Endothelial cell of hepatic sinusoid (primary cell): Measurements from ENCODE around the gene GSTM5.

Experiments used
- in situ Hi-C: cut with HindIII; loops from 2 replicates; pipeline ENCODE4 v1.10.0; 2017; ENCODE audit warnings: low sequenced_read_pairs

GSTM5 gene

DNA sequence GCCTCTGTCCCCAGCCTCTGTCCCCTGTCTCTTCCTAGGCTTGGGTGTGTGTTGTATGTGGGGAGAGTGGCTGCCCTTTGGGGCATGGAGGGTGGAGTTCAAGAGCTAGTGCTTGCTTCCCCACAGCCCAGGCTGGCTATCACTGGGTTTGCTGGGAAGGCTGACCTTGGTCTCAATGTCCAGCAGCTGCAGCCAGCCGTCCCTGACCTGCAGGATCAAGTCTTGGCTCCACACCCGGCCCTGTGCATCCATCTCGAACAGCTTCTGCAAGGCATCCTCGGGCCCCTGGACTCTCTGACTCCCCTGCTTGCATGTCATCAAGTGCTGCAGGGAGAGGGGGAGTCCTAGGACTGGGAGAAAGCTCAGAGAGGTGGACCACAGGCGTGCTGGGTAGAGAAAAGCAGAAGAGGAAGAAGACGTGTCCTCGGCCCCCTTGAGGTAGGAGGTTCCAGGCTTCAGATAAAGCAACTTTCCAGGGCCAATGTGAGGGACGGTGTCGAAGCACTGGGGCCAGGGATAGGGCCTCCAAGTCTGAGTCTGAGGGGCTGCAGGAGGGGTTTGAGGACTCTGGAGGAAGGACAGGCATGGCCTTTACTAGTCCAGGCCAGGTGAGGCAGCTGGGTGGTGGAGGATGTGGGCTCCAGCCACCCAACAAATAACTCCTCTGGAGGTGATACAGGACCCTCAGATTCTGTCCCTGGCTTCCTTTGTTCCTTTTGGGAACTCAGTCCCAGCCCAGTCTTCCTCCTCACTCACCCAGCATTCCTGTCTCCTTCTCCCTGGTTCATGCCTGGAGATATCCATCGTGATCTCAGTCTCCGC, 47.7 kb downstream of the GSTM5 start:
- in situ Hi-C loops: loop anchor here (25.0 kb wide), 1 partner anchor 222 kb away; the partner anchor contains the start of genes GNAI3 and GPR61

DNA sequence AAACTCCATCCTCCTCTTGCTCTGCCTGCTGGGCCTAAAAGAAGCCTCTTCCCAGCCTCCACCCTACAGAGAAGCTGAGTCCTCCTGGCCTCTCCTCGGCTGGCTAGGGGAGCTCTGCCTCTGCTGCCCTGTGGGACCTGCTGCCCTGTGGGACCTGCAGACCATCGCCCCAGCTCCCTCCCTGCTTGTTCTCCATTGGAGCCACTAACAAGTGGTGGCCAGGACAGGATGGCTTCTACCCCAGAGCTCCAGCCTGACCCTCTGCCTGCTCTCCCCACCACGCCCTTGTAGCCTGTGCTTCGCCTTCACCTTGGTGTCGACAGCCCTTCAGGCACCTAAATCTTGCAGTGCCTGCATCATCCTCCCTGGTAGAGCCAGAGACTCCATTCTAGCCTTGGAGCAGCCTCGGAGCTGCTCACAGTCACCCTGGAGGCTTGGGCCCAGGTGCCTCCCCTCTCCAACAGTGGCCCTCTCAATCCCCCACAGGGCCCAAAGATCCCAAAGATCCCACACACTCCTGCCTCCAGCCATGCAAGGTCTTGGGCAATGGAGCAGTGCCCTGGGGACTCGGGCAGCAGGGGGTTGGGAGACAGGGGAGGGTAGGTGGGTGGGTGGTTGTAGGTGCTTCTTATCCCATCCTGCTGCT, 48.7 kb downstream of the GSTM5 start:
- in situ Hi-C loops: loop anchor here (25.0 kb wide), 1 partner anchor 223 kb away; the partner anchor contains the start of genes GNAI3 and GPR61

DNA sequence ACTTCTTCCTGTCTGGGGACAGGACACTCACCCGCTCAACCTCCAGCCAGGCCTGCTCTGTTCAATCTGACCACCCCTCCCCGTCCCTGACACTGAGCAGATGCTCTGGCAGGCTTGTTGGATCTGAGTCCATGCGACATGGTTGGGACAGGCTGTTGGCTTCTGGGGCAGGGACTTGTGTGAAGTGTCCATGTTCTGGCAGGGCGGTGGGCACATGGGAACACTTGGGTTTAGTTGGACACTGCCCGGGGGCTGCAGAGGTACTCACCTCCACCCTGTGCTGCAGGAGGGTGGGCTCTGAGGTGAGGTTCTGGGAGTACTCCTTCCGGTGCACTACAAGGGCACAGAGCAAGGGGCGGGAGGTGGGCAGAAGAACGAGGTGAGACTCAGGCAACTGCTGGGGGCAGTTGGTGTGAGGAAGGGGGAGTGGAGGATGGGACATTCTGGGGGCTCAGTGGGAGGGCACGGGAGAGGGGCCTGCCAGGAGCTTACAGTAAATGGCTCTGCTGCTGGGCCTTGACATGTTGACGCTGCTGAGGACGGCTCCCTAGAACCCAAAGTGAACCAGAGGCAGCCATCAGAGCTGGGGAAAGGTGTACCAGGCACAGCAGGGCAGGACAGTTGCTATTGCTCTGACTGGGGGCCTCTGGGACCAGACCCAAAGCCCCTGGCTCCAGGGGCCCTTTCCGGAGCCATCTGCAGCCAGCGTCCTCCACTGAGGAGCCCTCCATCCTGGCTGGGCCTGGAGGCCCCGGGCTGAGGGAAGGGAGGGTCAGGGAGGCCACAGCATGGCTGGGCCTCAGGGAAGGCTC, 49.4 kb downstream of the GSTM5 start:
- in situ Hi-C loops: loop anchor here (25.0 kb wide), 1 partner anchor 224 kb away; the partner anchor contains the start of genes GNAI3 and GPR61

DNA sequence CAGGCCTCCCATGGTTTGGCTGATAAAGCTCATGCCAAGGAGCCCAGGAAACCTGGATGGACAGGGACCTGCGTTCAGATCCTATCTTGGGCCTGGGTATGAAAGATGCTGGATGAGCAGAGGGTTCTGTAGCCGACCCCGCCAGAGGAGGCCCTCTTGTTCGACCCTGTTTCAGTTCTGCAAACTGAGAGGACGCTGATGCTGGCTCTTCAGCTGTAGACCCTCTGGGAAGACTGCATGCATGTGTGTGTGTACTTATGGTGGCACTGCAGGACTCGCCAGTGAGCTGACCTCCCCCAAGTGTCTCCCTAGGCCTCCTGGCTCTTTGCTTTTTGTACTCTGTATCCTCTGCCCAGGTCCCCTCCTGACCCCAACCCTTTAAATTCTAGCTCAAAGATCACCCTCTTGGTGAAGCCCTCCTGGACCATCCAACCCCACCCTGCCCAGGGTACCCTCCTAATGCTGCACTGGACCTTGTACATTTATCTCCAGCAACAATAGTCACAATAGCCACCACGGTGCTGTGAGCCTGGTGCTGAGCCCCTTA, 50.1 kb downstream of the GSTM5 start:
- in situ Hi-C loops: loop anchor here (25.0 kb wide), 1 partner anchor 225 kb away; the partner anchor contains the start of genes GNAI3 and GPR61

DNA sequence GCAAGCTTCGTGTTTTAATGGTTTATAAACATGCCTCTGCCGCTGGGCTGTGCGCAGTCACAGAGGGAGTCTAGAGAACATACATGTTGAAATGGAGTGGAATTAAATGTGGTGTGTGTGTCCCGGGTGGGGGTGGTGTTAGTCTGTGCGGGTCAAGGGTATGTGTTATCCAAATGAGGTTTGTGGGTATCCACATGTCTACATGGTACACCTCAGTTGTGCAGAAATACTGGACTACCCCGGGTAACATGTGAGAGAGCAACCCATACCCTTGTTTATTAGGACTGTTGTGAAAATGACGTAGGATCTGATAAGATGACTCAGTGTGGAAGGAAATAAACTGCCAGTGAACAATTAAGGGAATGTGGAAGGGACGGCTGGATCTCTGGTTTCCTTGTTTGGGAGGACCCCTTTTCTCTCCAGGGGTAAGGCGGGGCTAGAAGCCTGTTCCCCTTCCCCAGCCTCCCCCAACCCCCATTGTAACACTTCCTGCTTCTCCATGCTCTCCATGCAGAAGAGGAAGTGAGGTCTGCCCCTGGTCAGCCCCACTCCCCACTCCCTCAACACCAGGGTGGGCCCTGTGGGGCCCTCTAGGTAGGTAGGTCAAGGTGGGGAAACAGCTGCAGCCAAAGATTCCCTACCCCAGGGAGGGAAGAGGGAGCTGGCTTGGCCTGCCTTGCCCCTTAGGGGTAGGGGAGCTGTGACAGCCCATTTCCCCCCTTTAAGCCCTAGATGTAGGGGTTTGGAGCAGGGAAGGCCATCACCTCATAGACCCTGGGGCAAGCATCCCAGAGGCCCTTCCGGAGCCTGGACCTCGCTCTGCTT, 51.0 kb downstream of the GSTM5 start:
- in situ Hi-C loops: loop anchor here (25.0 kb wide), 1 partner anchor 226 kb away; the partner anchor contains the start of genes GNAI3 and GPR61

DNA sequence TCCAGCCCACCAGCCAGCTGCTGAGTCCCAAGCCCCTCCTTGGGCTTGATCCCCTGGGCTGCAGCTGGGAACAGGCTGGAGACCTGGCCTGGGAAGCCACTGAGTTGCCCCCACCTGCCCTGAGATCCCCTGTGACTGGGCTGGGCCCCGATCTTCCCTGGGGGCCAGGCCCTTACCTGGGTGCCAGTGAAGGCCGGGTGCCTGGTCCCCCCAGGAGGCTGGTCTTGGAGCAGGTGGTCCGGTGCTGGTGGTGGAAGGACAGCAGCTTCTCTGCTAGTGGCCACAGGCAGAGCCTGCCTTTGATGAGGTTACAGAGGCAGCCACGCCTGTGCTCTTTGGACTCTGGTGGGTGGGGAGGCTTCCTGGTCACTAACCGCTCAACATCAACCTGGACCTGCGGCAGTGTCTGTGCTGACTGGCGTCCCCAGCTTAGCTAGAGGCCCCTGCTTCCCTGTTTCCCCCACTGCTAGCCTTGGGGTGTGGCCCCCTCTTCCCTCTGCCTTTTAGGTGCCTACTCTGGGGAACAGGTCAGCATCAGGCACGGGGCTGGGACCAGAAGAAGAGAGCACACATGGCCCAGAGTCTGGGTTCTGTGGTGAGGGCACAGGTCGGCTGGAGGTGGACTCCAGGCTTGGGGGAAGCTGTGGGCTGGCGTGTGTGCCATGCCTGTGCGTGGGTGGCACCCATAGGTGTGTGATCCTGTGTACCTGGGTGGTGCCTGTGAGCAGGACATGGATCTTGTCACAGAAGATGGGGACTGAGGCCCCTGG, 51.8 kb downstream of the GSTM5 start, which contains the start of gene EPS8L3:
Gene EPS8L3 (minus strand): TSS at position 278 of the 770 bp plus-strand sequence. CDS start 2,174 bp downstream, outside the sequence.
- in situ Hi-C loops: loop anchor here (25.0 kb wide), 1 partner anchor 227 kb away; the partner anchor contains the start of genes GNAI3 and GPR61

DNA sequence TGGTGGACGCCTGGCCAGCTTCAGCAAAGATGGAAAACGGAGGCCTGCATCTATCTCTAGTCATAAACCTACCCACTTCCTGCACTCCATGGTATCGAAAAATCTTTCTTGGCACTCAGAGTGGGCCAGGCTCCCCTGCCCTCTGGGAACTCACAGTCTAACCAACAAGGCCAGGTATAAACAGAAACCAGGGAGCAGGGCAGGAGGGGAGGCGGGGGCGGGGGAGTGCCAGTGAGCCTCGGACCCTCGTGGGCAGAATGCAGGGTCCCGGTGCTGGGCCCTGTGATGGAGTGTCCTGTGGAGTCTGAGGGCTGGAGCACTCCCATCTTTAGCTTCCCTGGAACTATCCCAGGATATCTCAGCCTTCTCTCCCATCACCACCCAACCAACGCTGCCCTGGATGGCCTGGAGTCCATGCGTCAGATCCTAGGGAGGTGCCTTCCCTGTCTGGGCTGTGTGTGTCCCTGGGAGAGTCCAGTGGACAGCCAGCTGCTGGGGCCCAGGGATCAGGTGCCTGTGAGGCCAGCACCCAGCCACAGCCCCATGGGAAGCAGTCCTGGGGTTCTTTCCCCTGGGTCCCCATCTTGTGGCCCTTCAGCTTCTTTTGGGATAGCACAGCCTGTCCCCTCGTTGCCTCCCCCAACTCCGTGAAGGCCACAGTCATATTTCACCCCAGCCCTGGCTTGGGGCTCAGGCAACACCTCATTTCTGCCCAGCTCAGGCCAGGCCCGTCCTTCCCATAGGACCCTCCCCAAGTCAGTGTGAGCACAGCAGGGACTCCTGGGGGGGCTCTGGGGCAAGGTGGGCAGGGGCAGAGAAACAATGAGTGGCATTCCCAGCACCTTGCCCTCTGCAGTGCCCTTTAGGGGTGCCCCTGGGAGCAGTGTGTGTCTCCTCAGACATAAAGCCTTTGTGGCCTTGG, 52.8 kb downstream of the GSTM5 start:
- in situ Hi-C loops: loop anchor here (25.0 kb wide), 1 partner anchor 228 kb away; the partner anchor contains the start of genes GNAI3 and GPR61

DNA sequence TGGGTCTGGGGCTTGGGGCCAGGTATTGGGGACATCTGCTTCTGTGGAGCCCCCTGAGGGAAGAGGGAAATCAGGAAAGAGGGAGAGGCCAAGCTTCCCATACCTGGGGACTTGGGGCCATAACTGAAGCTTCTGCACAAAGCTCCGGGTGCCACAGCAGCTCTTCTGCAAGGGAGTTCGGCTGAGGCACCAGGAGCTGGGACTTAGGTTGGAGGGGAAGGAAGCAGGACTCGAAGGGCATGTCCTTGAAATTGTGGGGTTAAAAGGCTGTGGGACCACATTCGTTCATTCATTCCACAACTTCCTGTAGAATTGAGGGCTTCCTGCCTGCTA, 53.4 kb downstream of the GSTM5 start:
- in situ Hi-C loops: loop anchor here (25.0 kb wide), 1 partner anchor 228 kb away; the partner anchor contains the start of genes GNAI3 and GPR61

DNA sequence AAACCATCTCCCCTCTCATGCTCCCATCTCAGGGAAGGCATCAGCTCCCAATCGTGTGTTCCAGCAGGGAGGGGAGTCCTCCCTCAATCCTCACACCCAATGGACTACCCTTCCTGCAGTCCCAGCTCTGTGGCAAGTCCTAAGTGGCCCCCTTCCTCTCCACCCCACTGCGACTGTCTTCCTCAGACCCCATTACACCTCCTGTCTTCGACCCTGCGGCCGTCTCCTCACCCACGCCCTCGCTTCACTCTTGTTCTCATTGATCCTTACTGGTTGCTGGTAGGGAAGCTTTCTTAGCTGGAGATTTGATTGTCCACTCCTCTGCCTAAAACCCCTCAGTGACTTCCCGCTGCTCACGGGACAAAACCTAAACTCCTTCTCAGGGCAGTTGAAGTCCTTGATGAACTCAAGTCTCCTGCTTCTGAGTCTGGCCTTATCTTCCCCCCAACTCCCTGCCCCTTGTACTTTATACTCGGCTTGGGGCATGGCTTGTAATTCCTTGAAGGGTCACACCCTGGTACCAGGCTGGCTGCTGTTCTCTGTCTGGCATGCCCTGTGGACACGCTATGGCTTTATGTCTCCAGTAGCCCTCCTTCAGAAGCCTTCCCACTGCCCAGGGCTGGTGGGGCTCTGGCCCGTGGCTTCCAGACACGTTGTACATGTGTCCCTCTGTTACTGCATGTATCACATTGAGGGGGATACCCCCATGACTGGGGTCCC, 54.0 kb downstream of the GSTM5 start:
- in situ Hi-C loops: loop anchor here (25.0 kb wide), 1 partner anchor 229 kb away; the partner anchor contains the start of genes GNAI3 and GPR61

DNA sequence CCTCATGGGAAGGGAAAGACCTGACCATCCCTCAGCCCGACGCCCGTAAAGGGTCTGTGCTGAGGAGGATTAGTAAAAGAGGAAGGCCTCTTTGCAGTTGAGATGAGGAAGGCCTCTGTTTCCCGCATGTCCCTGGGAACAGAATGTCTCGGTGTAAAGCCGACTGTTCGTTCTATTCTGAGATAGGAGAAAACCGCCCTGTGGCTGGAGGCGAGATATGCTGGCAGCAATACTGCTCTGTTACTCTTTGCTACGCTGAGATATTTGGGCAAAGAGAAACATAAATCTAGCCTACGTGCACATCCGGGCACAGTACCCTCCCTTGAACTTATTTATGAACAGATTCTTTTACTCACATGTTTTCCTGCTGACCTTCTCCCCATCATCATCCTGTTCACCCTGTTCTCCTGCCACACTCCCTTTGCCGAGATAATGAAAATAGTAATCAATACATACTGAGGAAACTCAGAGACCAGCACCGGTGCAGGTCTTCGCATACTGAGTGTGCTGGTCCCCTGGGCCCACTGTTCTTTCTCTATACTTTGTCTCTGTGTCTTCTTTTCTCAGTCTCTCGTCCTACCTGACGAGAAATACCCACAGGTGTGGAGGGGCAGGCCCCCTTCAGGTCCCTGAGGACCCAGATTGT, 55.1 kb downstream of the GSTM5 start:
- in situ Hi-C loops: loop anchor here (25.0 kb wide), 1 partner anchor 230 kb away; the partner anchor contains the start of genes GNAI3 and GPR61
